HEK293 (cell line): Measurements from ENCODE around the gene ZFP36.

ENCODE experiments used
- CTCF ChIA-PET: fragments of 350-600 bp; formaldehyde crosslinking; extraction: SDS; loops from one replicate; lab custom pipeline; 2021; ENCODE audit warnings: antibody characterized with exemption; lab: Yijun Ruan, JAX
- POLR2A ChIA-PET: fragments of 300-600 bp; formaldehyde crosslinking; extraction: SDS; loops from one replicate; lab custom pipeline; 2020; ENCODE audit warnings: antibody characterized with exemption, inconsistent platforms; lab: Yijun Ruan, JAX
- H3K27ac ChIP-seq: fragments of 200-500 bp; sonication (Bioruptor generic); 2 replicates; pipeline ENCODE4 v1.5.1; 2014; ENCODE audit warnings: low read depth, low read length, control low read depth, inconsistent platforms; ENCODE audit errors: extremely low read depth
- H3K36me3 ChIP-seq, 2 experiments: fragments of 200-500 bp in 1 of 2; sonication (Bioruptor generic) in 1 of 2; 1 replicate in 1 of 2; 2 replicates in 1 of 2; pipeline ENCODE4 v1.5.1; 2014 to 2017; ENCODE audit warnings: inconsistent platforms in 2 of 2, low read length in 2 of 2; ENCODE audit not compliant: control insufficient read depth in 2 of 2, insufficient read depth in 1 of 2
- H3K4me1 ChIP-seq: fragments of 200-500 bp; sonication (Bioruptor generic); 2 replicates; pipeline ENCODE4 v1.5.1; 2014; ENCODE audit warnings: mild to moderate bottlenecking, low read length, inconsistent platforms; ENCODE audit not compliant: control insufficient read depth, insufficient read depth
- H3K4me3 ChIP-seq: 2 replicates; pipeline ENCODE4 v1.5.1; 2011; ENCODE audit warnings: low read depth, mild to moderate bottlenecking, control low read depth, low read length, moderate library complexity
- H3K9me3 ChIP-seq: fragments of 200-500 bp; sonication (Bioruptor generic); 2 replicates; pipeline ENCODE4 v1.5.1; 2014; ENCODE audit warnings: low read depth, low read length, inconsistent platforms; ENCODE audit not compliant: control insufficient read depth, insufficient read depth
- GLIS2 ChIP-seq: fragments of 450-650 bp; formaldehyde crosslinking; IDR thresholded peaks from 2 replicates; pipeline ENCODE4 v1.5.1; 2016; ENCODE audit warnings: missing biosample characterization, missing genetic modification characterization
- IKZF3 ChIP-seq: fragments of 450-650 bp; IDR thresholded peaks from 2 replicates; pipeline ENCODE4 v1.5.0; 2018; ENCODE audit warnings: missing biosample characterization, mild to moderate bottlenecking, missing genetic modification characterization, moderate library complexity
- KLF10 ChIP-seq: fragments of 450-650 bp; IDR thresholded peaks from 2 replicates; pipeline ENCODE4 v1.5.1; 2018; ENCODE audit warnings: missing biosample characterization, mild to moderate bottlenecking, missing genetic modification characterization
- KLF9 ChIP-seq: fragments of 450-650 bp; formaldehyde crosslinking; IDR thresholded peaks from 2 replicates; pipeline ENCODE4 v1.5.1; 2016; ENCODE audit warnings: missing biosample characterization, missing genetic modification characterization, low read depth
- REPIN1 ChIP-seq: fragments of 450-650 bp; formaldehyde crosslinking; IDR thresholded peaks from 2 replicates; pipeline ENCODE4 v1.5.1; 2017; ENCODE audit warnings: missing biosample characterization, missing genetic modification characterization, low read depth
- SP2 ChIP-seq: fragments of 450-650 bp; formaldehyde crosslinking; IDR thresholded peaks from 2 replicates; pipeline ENCODE4 v1.5.1; 2016; ENCODE audit warnings: missing biosample characterization, missing genetic modification characterization
- TCF7L2 ChIP-seq: IDR thresholded peaks from 2 replicates; pipeline ENCODE4 v1.6.1; 2011; ENCODE audit warnings: low read depth, mild to moderate bottlenecking, inconsistent platforms, low read length, moderate library complexity, borderline replicate concordance
- WT1 ChIP-seq: fragments of 450-650 bp; formaldehyde crosslinking; IDR thresholded peaks from 2 replicates; pipeline ENCODE4 v1.5.1; 2016; ENCODE audit warnings: missing biosample characterization, missing genetic modification characterization
- ZEB2 ChIP-seq: fragments of 450-650 bp; formaldehyde crosslinking; IDR thresholded peaks from 2 replicates; pipeline ENCODE4 v1.5.1; 2016; ENCODE audit warnings: missing biosample characterization, missing genetic modification characterization
- ZFP41 ChIP-seq: fragments of 450-650 bp; formaldehyde crosslinking; IDR thresholded peaks from 2 replicates; pipeline ENCODE4 v1.5.1; 2016; ENCODE audit warnings: missing biosample characterization, missing genetic modification characterization, borderline replicate concordance
- ZNF121 ChIP-seq: fragments of 450-650 bp; formaldehyde crosslinking; IDR thresholded peaks from 2 replicates; pipeline ENCODE4 v1.5.1; 2016; ENCODE audit warnings: missing biosample characterization, missing genetic modification characterization
- ZNF138 ChIP-seq: fragments of 450-650 bp; formaldehyde crosslinking; IDR thresholded peaks from 2 replicates; pipeline ENCODE4 v1.5.1; 2016; ENCODE audit warnings: missing biosample characterization, missing genetic modification characterization, borderline replicate concordance
- ZNF140 ChIP-seq: fragments of 450-650 bp; formaldehyde crosslinking; IDR thresholded peaks from 2 replicates; pipeline ENCODE4 v1.5.1; 2016; ENCODE audit warnings: missing biosample characterization, missing genetic modification characterization
- ZNF2 ChIP-seq: fragments of 450-650 bp; formaldehyde crosslinking; IDR thresholded peaks from 2 replicates; pipeline ENCODE4 v1.5.1; 2016; ENCODE audit warnings: missing biosample characterization, missing genetic modification characterization
- ZNF214 ChIP-seq: fragments of 450-650 bp; formaldehyde crosslinking; IDR thresholded peaks from 2 replicates; pipeline ENCODE4 v1.5.1; 2017; ENCODE audit warnings: missing biosample characterization, mild to moderate bottlenecking, missing genetic modification characterization, borderline replicate concordance
- ZNF23 ChIP-seq: fragments of 450-650 bp; formaldehyde crosslinking; IDR thresholded peaks from 2 replicates; pipeline ENCODE4 v1.5.1; 2016; ENCODE audit warnings: missing biosample characterization, missing genetic modification characterization, borderline replicate concordance
- ZNF24 ChIP-seq: fragments of 450-650 bp; formaldehyde crosslinking; IDR thresholded peaks from 2 replicates; pipeline ENCODE4 v1.5.1; 2016; ENCODE audit warnings: missing biosample characterization, missing genetic modification characterization
- ZNF311 ChIP-seq: fragments of 450-650 bp; formaldehyde crosslinking; IDR thresholded peaks from 2 replicates; pipeline ENCODE4 v1.5.1; 2017; ENCODE audit warnings: missing biosample characterization, missing genetic modification characterization, borderline replicate concordance
- ZNF391 ChIP-seq: fragments of 450-650 bp; formaldehyde crosslinking; IDR thresholded peaks from 2 replicates; pipeline ENCODE4 v1.5.1; 2016; ENCODE audit warnings: low read depth, missing biosample characterization, missing genetic modification characterization, borderline replicate concordance
- ZNF561 ChIP-seq: fragments of 450-650 bp; IDR thresholded peaks from 2 replicates; pipeline ENCODE4 v1.5.1; 2018; ENCODE audit warnings: missing biosample characterization, missing genetic modification characterization, borderline replicate concordance
- ZNF571 ChIP-seq: fragments of 450-650 bp; formaldehyde crosslinking; IDR thresholded peaks from 2 replicates; pipeline ENCODE4 v1.5.0; 2017; ENCODE audit warnings: missing biosample characterization, missing genetic modification characterization
- ZNF670 ChIP-seq: fragments of 450-650 bp; formaldehyde crosslinking; IDR thresholded peaks from 2 replicates; pipeline ENCODE4 v1.5.1; 2016; ENCODE audit warnings: missing biosample characterization, missing genetic modification characterization, low read depth
- ZSCAN30 ChIP-seq: fragments of 450-650 bp; IDR thresholded peaks from 2 replicates; pipeline ENCODE4 v1.5.1; 2018; ENCODE audit warnings: missing biosample characterization, mild to moderate bottlenecking, missing genetic modification characterization, moderate library complexity
- TF ChIP-seq, protein P1 (sequence below): fragments of 450-650 bp; formaldehyde crosslinking; IDR thresholded peaks from 2 replicates; pipeline ENCODE4 v1.5.1; 2016; ENCODE audit warnings: missing biosample characterization, missing genetic modification characterization
- TF ChIP-seq, protein P2 (sequence below): fragments of 450-650 bp; formaldehyde crosslinking; IDR thresholded peaks from 2 replicates; pipeline ENCODE4 v1.5.1; 2016; ENCODE audit warnings: missing biosample characterization, missing genetic modification characterization
- TF ChIP-seq, protein P3 (sequence below): fragments of 450-650 bp; formaldehyde crosslinking; IDR thresholded peaks from 2 replicates; pipeline ENCODE4 v1.5.1; 2016; ENCODE audit warnings: missing biosample characterization, missing genetic modification characterization, low read depth
- TF ChIP-seq, protein P4 (sequence below): fragments of 450-650 bp; formaldehyde crosslinking; IDR thresholded peaks from 2 replicates; pipeline ENCODE4 v1.5.1; 2016; ENCODE audit warnings: missing biosample characterization, missing genetic modification characterization

The ZFP36 gene

DNA sequence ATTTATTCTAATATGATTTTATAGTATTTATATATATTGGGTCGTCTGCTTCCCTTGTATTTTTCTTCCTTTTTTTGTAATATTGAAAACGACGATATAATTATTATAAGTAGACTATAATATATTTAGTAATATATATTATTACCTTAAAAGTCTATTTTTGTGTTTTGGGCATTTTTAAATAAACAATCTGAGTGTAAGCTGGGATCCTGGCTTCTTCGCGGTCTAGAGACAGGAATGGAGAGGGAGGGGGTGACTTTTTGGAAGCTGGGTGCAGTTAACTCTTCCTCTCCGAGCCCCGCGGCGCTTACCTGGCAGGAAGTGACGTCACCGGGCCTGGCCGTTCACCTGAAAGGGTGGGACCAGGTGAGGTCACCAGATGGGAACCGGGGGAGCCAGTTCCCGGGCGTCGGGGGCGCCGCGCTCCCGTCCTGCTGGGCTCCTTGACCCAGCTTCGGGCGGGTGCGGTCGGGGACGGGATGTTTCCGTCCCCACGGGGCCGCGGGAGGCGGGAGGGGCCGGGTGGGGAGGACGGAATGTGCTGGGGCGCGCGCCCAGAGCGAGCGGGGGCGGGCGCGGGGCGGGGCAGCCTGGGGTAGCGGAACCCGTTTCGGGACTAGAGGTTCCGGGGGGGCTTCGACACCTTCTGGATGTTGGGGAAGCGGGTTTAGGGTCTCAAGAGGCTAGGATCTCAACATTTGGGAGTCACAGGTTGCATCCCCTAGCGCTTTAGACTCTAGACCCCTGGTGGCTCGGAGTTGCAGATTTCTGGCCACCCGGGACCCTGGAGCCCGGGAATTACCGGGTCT, 2.8 kb downstream of the ZFP36 start (continued):
- TF ChIP-seq, protein P1, sequence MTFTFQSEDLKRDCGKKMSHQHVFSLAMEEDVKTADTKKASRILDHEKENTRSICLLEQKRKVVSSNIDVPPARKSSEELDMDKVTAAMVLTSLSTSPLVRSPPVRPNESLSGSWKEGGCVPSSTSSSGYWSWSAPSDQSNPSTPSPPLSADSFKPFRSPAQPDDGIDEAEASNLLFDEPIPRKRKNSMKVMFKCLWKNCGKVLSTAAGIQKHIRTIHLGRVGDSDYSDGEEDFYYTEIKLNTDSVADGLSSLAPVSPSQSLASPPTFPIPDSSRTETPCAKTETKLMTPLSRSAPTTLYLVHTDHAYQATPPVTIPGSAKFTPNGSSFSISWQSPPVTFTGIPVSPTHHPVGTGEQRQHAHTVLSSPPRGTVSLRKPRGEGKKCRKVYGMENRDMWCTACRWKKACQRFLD (tag by site-specific recombination) = no peak
- TF ChIP-seq REPIN1 (no peak), ZNF121 (tag by site-specific recombination) (0 out of 2 replicates have a peak, but pooled peaks have one; percentile 13)
- TF ChIP-seq, protein P2, sequence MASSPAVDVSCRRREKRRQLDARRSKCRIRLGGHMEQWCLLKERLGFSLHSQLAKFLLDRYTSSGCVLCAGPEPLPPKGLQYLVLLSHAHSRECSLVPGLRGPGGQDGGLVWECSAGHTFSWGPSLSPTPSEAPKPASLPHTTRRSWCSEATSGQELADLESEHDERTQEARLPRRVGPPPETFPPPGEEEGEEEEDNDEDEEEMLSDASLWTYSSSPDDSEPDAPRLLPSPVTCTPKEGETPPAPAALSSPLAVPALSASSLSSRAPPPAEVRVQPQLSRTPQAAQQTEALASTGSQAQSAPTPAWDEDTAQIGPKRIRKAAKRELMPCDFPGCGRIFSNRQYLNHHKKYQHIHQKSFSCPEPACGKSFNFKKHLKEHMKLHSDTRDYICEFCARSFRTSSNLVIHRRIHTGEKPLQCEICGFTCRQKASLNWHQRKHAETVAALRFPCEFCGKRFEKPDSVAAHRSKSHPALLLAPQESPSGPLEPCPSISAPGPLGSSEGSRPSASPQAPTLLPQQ (tag by site-specific recombination) = peak; percentile 68; the same call in 1 of the 2 replicates

DNA sequence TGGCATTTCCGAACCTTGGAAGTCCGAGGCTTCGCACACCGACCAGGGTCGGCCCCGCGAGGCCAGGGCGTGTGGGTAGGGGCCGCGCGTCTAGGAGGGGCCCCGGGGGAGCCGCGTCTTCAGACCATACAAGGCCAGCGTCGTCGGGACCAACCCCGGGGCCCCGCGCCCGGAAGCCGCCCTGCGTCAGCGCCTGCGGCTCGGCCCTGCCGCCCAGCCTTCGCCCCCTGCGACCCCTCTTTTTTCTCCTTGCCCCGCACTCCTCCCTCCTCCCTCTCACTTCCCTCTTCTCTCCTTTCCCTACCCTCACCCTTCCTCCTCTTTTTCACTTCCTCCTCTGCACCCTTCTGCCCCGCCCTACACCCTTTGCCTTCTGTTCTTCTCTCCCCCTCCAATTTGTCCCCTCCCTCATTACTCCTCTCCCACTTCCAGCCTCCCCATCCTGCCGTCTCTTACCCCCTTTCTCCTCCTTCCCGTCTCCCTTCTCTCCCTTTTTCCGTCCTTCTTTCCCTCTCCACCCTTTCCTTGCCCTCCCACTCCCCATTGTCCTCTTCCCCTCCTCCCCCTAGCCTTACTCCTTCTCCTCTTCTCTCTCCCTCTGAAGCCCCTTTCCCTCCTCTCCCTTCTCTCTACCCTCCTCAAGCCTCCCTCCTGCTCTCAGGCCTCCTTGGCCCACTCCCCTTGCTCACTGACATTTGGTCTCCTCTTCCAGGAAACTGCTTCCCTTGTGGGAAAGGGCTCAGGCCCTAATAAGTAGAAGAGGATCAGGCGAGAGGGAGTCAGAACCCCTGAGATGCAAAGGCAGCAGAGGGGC, 3.6 kb downstream of the ZFP36 start:
- peak overlapping the region; percentile 51 for H3K4me3 ChIP-seq
- POLR2A ChIA-PET = interaction anchor here (4.5 to 11.2 kb wide), 2 partner anchors 12 to 19 kb away, joined by 56 to 175 read pairs; partner anchors contain the start of genes MED29 and PAF1
- no peak for TF ChIP-seq TCF7L2
- peak; percentile 90 for TF ChIP-seq SP2 (tag by site-specific recombination)
- peak; percentile 72 for TF ChIP-seq ZSCAN30
- TF ChIP-seq ZNF2 (tag by site-specific recombination) = no peak
- TF ChIP-seq ZNF391 (tag by site-specific recombination) = peak; percentile 97
- TF ChIP-seq, protein P1 (tag by site-specific recombination) = no peak
- no peak for TF ChIP-seq ZNF670 (tag by site-specific recombination)
- no peak for TF ChIP-seq ZFP41 (tag by site-specific recombination)
- TF ChIP-seq ZNF140 (tag by site-specific recombination) = no peak
- TF ChIP-seq KLF10 (tag by site-specific recombination) = no peak
- peak; percentile 61 for TF ChIP-seq KLF9 (tag by site-specific recombination)
- TF ChIP-seq IKZF3 (tag by site-specific recombination) = 0 out of 2 replicates have a peak, but pooled peaks have one; percentile 6
- TF ChIP-seq ZNF311 (tag by site-specific recombination) = no peak; the same call in 1 of the 2 replicates
- TF ChIP-seq, protein P3, sequence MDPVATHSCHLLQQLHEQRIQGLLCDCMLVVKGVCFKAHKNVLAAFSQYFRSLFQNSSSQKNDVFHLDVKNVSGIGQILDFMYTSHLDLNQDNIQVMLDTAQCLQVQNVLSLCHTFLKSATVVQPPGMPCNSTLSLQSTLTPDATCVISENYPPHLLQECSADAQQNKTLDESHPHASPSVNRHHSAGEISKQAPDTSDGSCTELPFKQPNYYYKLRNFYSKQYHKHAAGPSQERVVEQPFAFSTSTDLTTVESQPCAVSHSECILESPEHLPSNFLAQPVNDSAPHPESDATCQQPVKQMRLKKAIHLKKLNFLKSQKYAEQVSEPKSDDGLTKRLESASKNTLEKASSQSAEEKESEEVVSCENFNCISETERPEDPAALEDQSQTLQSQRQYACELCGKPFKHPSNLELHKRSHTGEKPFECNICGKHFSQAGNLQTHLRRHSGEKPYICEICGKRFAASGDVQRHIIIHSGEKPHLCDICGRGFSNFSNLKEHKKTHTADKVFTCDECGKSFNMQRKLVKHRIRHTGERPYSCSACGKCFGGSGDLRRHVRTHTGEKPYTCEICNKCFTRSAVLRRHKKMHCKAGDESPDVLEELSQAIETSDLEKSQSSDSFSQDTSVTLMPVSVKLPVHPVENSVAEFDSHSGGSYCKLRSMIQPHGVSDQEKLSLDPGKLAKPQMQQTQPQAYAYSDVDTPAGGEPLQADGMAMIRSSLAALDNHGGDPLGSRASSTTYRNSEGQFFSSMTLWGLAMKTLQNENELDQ = no peak
- no peak for TF ChIP-seq ZNF138 (tag by site-specific recombination)
- no peak for TF ChIP-seq ZNF571 (tag by site-specific recombination)
- peak; percentile 98 for TF ChIP-seq WT1
- TF ChIP-seq ZEB2 (tag by site-specific recombination) = peak; percentile 68
- no peak; the same call in 1 of the 2 replicates for TF ChIP-seq ZNF214 (tag by site-specific recombination)
- TF ChIP-seq GLIS2 (tag by site-specific recombination) = peak; percentile 97
- TF ChIP-seq, protein P4, sequence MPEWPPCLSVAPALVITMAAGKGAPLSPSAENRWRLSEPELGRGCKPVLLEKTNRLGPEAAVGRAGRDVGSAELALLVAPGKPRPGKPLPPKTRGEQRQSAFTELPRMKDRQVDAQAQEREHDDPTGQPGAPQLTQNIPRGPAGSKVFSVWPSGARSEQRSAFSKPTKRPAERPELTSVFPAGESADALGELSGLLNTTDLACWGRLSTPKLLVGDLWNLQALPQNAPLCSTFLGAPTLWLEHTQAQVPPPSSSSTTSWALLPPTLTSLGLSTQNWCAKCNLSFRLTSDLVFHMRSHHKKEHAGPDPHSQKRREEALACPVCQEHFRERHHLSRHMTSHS = peak; percentile 71; the same call in 1 of the 2 replicates
- no peak; the same call in none of the 2 replicates for TF ChIP-seq ZNF561 (tag by site-specific recombination)
- TF ChIP-seq ZNF24 (tag by site-specific recombination) = no peak
- TF ChIP-seq ZNF23 = no peak

More for the DNA sequence above, 3.6 kb downstream of the ZFP36 start:
- Histone ChIP-seq H3K9me3 (no peaks in the 10 kb centered on the region), H3K4me1 (peaks cover 44% of the 10 kb centered on the region), H3K36me3 (peaks cover 6 to 8% of the 10 kb centered on the region in 2 experiments; a peak in 2 of 3 replicates), H3K27ac (peak overlapping the region; percentile 89)
- CTCF ChIA-PET = interaction anchor here (0.7 to 4.6 kb wide), 3 partner anchors 9 to 43 kb away, joined by 4 to 63 read pairs (median 41); no protein-coding TSS in a partner anchor
